HG03066 (cell line): Measurements from ENCODE around the gene MICALL1.
A peak's percentile ranks its signal among the peaks of the same experiment; 100 is the strongest.

ENCODE experiments used
- ATAC-seq: cut with Tn5 transposase; IDR thresholded peaks from one replicate; pipeline ENCODE4 v1.9.1; 2021; ENCODE audit warnings: low read depth; ENCODE audit not compliant: unreplicated experiment

Gene MICALL1

DNA sequence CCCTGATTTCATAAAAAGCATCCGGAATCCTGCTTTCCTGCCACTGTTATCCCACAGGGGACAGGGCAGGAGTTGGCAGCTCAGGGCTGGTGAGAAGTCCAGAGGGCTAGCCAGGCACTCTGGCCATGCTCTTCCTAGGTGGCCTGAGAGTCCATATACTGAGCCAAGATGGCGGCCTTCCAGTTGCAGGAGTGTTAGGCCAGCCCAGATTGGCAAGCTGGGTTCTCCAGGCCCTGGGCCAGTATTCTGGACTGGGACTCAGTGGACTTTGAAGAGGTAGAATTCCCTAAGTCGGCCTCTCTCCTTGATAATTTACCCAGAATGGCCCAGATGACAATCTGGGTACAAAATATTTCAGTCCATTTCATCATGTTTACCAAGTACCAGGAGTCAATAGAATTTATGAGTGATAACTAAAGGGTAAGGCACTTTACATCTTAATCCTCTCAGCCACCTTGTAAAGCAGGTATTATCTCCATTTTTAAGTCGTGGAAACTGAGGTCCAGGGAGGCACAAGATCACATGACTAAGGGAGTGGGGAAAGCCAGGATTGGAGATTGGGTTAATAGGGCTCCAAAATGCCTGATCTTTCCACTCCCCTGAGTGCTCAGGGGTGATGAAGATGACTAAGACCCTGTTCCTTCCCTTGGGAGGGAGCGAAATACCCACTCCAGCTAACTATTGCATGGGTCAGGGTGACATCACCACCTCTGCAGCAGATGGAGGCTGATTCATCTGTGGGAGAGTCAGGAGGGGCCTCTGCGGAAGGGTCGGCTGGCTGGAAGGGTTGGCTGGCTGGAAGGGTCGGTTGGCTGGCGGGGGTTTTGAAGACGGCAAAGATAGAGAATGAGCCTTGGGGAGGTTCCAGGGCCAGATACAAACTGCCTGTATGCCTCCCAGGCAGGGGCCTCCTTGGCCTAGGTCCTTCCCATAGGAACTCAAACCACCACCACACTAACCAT, 1.2 kb upstream of the MICALL1 start:
- ATAC-seq: no peak

DNA sequence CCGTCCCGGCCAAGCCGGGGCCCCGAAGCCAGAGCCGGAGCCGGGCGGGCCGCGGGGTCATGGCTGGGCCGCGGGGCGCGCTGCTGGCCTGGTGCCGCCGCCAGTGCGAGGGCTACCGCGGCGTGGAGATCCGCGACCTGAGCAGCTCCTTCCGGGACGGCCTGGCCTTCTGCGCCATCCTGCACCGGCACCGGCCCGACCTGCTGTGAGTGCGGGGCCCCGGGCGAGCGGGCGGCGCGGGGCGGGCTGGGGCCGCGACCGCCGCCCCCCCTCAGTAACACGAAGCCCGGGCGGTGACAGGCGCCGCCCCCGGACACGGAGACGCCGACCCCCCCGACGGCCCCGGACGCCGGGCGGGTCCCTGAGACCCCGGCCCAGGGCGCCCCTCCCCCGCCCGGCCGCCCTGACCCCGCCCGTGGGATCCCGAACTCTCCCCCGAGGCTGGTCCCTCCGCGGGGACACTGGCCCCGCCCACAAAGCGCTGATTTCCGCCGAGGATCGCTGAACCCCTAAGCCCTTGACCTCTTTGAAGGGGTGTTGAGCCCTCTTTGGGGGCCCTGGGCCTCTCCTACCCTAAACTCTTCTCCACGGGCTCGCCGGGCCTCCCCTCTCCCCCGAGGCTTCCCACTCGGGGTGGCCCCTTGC, 389 bp downstream of the MICALL1 start:
- ATAC-seq: peak; percentile 42

DNA sequence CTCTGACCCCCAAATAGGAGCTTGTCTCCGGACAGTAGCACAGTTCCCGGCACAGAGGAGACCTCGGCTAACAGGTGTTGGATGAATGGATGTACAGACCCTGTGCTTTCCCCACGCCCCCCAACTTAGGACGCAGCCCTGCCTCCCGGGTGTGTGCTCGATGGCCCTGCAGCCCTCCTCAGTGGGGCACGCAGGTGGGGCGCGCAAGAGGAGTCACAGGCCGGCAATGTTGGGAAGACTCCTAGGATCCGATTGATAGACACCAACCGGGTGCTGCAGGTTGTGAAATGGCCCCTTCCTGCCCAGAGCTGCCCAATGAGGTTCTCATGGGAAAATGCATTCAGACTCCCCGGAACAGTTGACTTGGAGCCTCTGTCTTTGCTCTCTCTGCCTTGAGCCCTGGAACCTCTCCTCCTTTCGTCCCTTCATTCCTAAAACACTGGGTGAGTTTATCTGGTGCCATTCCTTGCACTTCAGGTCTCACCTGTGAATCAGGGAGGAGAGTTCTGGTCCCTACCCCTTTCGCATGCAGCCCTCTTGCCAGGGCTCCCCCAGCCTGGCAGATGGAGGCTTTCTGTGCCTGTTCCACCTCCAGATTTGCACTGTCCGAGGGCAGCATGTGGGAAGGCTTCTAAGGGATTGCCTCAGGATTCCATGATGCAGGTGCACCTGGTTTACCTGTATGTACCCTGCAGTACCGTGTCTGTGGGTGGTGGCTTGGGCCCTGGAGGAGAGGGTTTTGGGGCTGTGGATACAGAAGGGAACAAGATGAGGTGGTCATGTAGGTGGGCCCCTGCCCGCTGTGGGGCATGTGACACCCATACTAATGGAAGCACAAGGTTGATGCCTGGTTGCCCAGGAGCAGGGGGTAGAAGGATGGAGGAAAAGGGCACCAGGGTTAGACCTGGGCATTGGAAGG, 1.2 kb downstream of the MICALL1 start:
- ATAC-seq: no peak

DNA sequence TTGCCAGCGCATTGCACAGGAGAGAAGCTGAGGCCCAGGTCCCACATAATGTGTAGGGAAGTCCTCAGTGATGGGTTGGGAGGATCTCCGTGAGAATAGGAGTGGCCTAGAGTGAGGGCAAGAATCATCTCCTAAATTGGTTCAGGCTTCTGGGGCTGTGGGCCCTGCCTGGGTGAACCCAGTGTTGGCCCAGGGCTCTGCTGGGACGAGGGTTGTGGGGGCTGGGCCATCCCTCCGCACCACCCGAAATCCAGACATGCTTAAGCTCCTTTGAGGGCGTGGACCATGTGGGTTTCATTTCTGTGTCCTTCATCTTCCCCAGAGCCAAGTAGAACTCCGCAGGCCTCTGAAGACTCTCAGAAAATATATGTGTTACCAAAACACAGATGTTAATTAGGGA, 3.7 kb downstream of the MICALL1 start:
- no peak for ATAC-seq

DNA sequence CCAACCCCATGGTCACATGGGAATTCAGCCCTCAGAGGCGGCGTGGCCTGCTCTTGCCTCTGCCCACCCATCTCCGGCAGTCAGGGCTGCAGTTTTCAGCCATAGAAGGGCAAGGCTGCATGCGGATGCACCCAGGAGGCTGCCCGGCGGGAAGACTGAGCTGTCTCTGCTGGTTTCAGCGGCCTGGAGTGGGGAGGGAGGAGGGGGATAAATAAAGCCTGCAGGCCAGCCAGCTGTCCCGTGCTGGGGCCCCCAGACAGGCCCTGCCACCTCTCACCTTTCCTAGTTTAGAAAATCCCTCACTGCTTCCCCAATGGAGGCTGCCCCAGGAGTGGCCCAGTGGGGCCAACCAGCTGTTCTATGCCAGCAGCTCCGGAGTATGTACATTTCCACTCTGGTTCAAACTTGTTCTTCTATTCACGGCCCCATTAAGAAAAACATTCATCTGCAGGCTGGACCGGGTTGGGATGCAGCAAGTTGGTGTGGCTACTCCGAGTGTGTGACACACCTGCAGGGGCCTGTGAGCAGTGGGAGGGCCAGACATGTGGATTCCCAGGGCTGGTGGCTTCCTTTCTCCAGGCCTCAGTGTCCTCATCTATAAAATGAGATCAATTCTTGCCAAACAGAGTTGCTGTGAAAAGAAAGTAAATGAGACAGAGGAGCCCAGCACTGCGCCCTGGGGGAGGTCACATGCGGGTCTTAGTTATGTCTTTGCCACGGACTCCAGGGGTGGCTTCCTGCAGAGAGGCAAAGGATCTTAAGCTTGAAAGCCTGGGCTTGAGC, 5.0 kb downstream of the MICALL1 start:
- ATAC-seq: no peak

DNA sequence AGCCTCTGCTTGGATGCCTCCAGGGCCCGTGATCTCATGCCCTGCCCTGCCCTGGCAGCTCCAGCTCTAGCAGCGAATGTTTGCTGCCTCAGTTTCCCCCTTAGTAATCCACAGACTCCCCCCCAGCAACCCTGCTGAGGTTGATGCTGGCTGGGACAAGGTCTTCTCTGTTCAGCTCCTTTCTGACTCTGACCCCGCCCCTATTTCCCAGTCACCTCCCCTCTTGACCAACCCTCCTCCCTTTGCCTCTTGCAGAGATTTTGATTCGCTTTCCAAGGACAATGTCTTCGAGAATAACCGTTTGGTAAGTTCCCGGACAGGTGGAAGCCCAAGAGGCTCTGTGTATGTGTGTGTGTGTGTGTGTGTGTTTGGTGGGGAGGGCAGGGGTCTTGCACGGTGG, 5.6 kb downstream of the MICALL1 start:
- ATAC-seq: no peak

DNA sequence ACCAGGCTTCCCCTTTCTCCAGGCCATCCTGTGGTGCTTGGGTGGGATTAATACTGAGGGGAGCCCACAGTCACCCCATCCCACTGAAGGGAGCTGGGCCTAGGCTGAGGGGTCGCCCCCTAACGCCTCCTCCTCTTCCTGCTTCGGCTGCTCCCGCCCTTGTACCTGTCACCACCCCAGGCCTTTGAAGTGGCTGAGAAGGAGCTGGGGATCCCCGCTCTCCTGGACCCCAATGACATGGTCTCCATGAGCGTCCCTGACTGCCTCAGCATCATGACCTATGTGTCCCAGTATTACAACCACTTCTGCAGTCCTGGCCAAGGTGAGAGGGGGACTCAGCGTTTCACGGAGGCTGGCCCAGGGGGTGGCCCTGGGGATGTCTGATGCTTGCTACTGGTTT, 6.1 kb downstream of the MICALL1 start:
- ATAC-seq: no peak

DNA sequence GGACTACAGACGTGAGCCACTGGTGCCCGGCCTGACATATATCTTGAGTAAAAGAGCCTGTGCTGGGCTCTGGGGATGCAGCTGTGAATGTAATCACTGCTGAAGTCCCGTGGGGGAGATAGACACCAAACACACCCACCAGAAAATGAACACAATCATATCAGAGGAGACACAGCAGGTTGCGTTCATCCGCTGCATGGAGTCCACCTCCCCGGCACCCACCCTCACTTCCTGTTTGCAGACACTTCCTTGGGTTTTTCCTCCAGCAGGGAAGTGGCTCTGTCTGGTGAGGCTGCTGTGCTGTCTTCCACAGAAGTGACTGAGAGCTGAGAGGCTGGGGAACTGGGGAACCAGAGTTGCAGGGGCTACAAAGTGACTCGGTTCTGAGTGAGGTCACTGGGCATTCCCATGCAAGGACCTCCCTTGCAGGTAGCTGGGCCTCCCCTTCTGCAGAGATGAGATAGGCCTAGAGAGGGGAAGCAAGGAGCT, 7.2 kb downstream of the MICALL1 start:
- no peak for ATAC-seq

DNA sequence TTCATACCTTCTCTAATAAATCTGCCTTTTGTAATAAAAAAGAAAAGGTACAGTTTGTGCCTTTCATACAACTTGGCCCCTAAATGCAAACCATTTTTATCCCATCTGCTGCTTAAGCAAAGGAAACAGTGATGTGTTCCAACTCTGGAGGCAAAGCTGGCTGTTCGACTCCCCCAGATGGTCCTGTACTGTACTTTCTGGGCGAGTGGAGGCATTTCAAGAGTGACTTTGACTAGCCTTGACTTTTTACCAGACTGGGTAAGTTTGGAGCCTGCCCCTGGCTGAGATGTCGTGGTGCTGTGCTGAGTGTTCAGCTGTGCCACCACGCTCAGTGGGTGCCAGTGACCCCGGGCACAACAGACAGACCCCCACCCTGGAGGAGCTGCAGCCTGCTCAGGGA, 10.2 kb downstream of the MICALL1 start:
- no peak for ATAC-seq

DNA sequence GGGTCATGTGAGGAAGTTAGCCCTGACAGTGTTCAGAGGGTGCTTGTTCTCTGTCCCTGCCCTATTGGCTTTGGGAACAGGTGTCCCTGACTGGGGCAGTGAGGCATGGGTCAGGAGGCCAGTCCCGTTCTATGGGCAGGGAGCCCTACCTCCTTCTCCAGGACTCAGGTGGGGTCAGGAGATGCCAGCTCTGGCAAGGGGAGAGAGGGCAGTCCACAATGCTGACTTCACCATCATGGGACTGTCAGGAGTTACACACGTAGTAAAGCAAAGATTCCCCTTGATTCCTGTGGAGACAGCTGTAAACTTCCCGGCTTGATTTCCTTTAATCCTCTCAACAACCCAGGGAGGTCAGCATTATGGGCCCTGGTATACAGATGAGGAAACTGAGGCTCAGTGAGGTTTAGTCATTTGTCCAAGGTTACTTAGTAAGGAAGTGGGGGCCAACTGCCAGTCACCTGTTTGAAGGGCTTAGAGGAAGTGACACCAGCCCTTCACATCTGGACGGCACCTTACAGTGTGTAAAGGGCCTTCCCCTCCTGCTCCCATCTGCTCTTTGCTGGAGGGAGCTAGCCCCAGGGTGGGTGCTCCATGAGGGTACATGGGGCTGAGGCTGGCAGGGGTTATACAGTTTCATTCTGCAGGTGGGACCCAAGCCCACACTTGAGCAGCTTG, 11.9 kb downstream of the MICALL1 start:
- no peak for ATAC-seq

DNA sequence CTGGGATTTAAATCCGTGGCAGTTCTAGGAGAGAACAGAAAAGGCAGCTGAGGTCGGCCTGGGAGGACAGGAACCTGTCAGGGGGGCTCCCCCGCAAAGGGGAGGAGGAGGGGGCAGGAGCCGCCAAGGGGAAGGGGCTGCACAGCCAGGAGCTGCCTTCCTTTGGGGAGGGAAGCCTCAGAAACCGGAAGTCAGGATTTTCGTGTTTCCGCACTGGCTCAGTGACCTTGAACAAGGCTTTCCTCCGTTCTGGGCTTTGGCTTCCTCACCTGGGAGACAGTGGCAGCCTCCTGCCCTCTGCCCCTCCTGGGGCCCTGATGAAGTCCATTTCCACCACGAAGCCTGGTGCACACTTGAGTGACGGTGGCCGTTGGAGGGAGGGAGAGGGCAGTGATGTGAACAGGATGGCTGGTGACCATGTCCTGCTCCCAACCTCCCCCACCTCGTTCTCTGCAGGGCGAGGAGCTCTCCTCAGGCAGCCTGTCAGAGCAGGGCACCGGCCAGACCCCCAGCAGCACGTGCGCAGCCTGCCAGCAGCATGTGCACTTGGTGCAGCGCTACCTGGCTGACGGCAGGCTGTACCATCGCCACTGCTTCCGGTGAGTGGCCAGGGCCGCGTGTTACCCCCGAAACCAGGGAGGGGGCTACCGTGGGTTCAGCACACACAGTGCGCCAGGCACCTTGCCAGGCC, 12.6 kb downstream of the MICALL1 start:
- ATAC-seq: no peak

DNA sequence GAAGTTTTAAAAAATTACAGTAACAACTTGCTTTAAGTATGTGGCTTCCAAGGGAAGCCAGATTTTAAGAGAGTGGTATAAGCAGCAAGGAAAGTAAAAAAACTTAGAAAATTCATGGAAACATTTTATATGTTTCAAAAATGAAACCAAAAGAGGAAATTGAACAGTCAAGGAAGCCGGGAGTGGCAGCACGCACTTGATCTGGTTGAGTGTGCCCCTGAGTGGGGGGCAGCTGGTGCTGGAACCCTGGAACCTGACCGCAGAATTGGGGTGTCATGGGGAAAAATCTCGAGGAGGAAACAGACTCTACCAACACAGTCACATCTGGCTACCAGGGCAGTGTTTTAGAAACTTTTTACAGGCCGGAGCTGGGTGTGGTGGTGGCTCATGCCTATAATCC, 14.0 kb downstream of the MICALL1 start:
- ATAC-seq: no peak

DNA sequence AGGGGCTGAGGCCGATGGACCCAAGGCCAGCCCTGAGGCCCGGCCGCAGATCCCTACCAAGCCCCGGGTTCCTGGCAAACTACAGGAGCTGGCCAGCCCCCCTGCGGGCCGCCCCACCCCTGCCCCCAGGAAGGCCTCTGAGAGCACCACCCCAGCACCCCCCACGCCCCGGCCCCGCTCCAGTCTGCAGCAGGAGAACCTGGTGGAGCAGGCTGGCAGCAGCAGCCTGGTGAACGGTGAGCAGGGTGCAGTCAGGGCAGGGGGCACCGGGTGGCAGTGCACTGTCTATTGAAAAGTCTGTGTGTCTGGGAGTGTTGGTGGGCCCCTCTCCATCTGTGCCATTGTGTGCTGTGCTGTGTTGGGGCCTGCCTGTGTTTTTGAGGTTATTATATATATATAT, 16.1 kb downstream of the MICALL1 start:
- ATAC-seq: no peak

DNA sequence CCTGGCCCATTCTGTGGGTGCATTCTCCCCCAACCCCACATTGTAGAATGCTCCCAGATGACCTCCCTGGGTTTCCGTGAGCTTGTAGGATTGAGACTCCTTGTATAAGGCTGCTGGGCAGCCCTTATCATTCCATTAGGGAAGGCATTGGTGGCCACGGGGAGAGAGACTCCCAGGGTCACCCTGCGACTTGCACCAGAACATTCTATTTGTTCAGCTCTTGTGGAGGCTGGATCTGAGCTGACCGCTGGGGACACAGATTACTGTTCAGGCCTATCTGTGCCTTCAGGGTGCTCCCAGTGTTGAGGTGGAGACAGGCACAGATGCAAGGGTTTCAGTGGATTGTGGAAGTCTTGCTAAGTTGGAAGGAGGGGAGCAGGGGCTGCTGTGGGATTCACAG, 17.8 kb downstream of the MICALL1 start:
- no peak for ATAC-seq

DNA sequence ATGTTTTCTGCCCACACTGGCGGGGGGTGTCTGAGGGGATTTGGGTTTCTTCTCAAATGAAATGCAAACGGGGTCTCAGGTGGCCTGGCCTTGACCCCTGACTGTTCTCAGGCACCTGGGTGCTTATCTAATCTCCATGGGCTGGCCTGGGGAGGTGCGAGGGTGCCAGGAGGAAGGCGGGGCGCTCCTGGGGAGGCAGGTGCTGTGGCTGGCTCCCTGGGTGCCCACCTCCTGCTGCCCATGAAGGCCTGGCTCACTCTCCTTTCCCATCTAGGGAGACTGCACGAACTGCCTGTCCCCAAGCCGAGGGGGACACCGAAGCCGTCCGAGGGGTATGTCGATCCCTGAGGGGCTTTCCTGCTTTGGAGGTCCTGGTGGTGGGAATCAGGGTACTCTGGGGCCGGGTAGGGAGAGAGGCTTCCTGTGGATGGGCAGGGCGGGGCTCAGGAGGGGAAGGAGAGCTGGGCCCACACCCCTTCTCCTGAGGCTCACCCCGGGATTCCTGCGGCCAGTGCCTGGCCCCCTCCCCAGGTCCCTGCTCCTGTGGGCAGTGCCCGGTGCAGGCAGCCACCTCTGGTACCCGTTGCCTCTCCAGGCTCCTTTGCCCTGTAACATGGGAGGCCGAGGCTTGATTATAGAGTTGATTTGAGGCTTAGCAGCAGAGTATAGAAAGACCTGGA, 18.4 kb downstream of the MICALL1 start:
- no peak for ATAC-seq

DNA sequence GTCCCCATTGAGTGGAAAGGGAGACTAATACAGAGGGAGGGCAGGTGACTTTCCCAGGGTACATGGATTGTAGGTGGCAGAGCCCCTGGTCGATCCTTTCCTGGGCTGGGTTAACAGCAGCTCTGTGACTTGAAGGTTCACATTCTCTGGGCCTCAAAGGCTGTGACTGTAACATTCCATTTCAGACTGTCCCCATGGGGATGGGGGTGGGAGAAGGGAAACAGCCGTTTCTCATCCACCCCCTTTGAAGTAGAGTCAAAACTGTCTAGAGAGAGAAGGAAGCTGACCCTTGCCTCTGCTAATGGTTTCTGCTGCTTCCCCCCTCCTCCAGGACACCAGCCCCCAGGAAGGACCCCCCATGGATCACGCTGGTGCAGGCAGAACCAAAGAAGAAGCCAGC, 19.2 kb downstream of the MICALL1 start:
- ATAC-seq: no peak

DNA sequence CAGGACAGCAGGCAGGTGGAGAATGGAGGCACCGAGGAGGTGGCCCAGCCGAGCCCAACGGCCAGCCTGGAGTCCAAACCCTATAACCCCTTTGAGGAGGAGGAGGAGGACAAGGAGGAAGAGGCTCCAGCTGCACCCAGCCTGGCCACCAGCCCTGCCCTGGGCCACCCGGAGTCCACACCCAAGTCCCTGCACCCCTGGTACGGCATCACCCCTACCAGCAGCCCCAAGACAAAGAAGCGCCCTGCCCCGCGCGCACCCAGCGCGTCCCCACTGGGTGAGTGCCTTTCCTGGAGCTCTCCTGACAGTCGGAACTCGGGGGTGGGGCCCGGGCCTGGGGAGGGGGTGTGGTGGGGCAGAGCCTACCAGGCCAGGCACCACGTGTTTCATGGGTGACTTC, 19.7 kb downstream of the MICALL1 start:
- no peak for ATAC-seq

DNA sequence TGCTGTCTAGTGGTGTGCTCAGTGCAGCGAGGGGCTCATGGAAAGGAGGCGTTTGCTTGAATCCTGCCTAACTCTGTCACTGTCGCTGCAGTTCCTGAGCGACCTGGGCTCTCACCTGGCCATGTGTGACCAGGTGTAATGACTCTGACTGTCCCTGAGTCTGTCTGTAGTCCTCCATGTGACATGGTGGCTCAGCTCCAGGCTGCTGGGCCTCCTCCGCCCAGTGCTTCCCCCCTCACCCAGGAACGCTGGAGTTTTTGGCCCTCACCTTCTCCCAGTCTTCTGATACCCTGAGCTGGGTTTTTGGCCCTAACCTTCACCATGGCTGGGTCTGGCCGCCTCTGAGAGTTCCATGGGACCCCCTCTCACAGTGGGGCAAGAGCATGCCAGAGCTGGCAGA, 20.3 kb downstream of the MICALL1 start:
- no peak for ATAC-seq
